Spleen (tissue), 11 donors: Measurements from ENCODE around the gene ORC6. TPM values are rescaled to one million over a fixed set of nuclear protein-coding genes. Genes with fewer than 3 reads are reported as not detected.

Experiments used
- DNase-seq: peaks from one replicate; pipeline ENCODE4 v3.0.0-alpha.2; 2020
- H3K27ac ChIP-seq, 8 donors: fragments of 200-600 bp; sonication (generic) in 7 of 8; 1 replicate in 4 of 8; 2 replicates in 4 of 8; pipeline versions ENCODE4 v1.5.0 to v1.8.0; 2016 to 2021; ENCODE audit warnings: inconsistent platforms in 4 of 8, mild to moderate bottlenecking in 4 of 8, moderate library complexity in 1 of 8
- H3K27me3 ChIP-seq, 7 donors: fragments of 200-600 bp; sonication (generic) in 6 of 7; replicated peaks in 1 of 7; 1 replicate in 4 of 7; 2 replicates in 3 of 7; pipeline versions ENCODE4 v1.5.0 to v1.8.0; 2016 to 2021; ENCODE audit warnings: inconsistent platforms in 3 of 7, mild to moderate bottlenecking in 1 of 7
- H3K36me3 ChIP-seq, 6 donors: fragments of 200-600 bp; sonication (generic) in 5 of 6; 1 replicate in 4 of 6; 2 replicates in 2 of 6; pipeline versions ENCODE4 v1.5.0 to v1.8.0; 2016 to 2021; ENCODE audit warnings: inconsistent platforms in 2 of 6
- H3K4me1 ChIP-seq, 6 donors: fragments of 200-600 bp; sonication (generic) in 5 of 6; 1 replicate in 3 of 6; 2 replicates in 3 of 6; pipeline versions ENCODE4 v1.5.0 to v1.8.0; 2016 to 2021; ENCODE audit warnings: inconsistent platforms in 3 of 6
- H3K4me3 ChIP-seq, 8 donors: fragments of 200-600 bp; sonication (generic) in 7 of 8; 1 replicate in 4 of 8; 2 replicates in 4 of 8; pipeline versions ENCODE4 v1.5.0 to v1.8.0; 2016 to 2021; ENCODE audit warnings: inconsistent platforms in 4 of 8, mild to moderate bottlenecking in 4 of 8, moderate library complexity in 2 of 8
- H3K9me3 ChIP-seq, 8 donors: fragments of 200-600 bp; sonication (generic) in 7 of 8; 1 replicate in 4 of 8; 2 replicates in 4 of 8; pipeline versions ENCODE4 v1.5.0 to v1.8.0; 2016 to 2021; ENCODE audit warnings: inconsistent platforms in 4 of 8
- CTCF ChIP-seq, 11 experiments: fragments of 200-600 bp in 7 of 11; fragments of 450-650 bp in 4 of 11; sonication (generic) in 4 of 11; IDR thresholded peaks in 8 of 11; conservative IDR thresholded peaks in 3 of 11; 1 replicate in 7 of 11; 2 replicates in 4 of 11; pipeline versions ENCODE4 v1.4.0 to v1.8.0; 2016 to 2021; ENCODE audit warnings: antibody characterized with exemption in 11 of 11, inconsistent platforms in 4 of 11, mild to moderate bottlenecking in 1 of 11
- POLR2A ChIP-seq, 3 donors: fragments of 450-650 bp; IDR thresholded peaks; one replicate each; pipeline ENCODE4 v1.5.1; 2017; ENCODE audit warnings: antibody characterized with exemption in 3 of 3, mild to moderate bottlenecking in 1 of 3
- POLR2AphosphoS5 ChIP-seq, 3 donors: sonication (generic); formaldehyde crosslinking; IDR thresholded peaks; one replicate each; pipeline ENCODE4 v1.5.1; 2017; ENCODE audit warnings: antibody characterized with exemption in 3 of 3
- WGBS, 5 donors: extraction: QIAGEN DNeasy Blood & Tissue Kit in 3 of 5; methylation state at CpG; one replicate each; pipeline versions ENCODE4 v1.1.5 to v1.1.7; 2013 to 2018; 5-methylcytosine and 5-hydroxymethylcytosine counted together
- intact Hi-C: fragments of 100-400 bp; cut with DNase I; formaldehyde crosslinking; loops from one replicate; pipeline ENCODE4 v1.15.0; 2023; ENCODE audit warnings: low total_unique reads
- polyA plus RNA-seq, 3 donors: library from polyadenylated mRNA; stranded (reverse); fragments of 200-250 nt; gene quantifications; one replicate each; pipeline ENCODE4 v1.2.1, GENCODE V29; 2013
- total RNA-seq, 7 donors: library from RNA; depleted of rRNA in 3 of 7; stranded (reverse); fragments of >200 nt in 3 of 7; fragmentation: NEBNext Ultra II Directional in 4 of 7; extraction: Animal tissue kit (Norgen Biotek cat#: 25700) in 4 of 7; gene quantifications; one replicate each; pipeline versions ENCODE4 v1.1.0 to v1.2.1, GENCODE V29; 2016 to 2021
- donor health status: healthy with polysubstance abuse.
- donor health status: DM: no; HTN: no; CAD: no; lungs with moderate emphysema.
- donor health status: DM: no; HTN: no; CAD: no.
- donor health status: Bipolar disorder and iron deficiency.
- donor health status: healthy.
- donor health status: DM: no; HTN: no; CAD: no.
- donor health status: DM: yes; HTN: yes; CAD: no.

ORC6 gene
- total and polyA plus RNA-seq, 10 donors, result 3.1 to 11.4 (median 7.3) TPM

GRCh38 chr16:46714797-46715591, 25.5 kb downstream of the ORC6 start:
- WGBS, 5 donors, result 89 to 94% (median 91%) methylated on average over 7 of the region's 7 CpGs
- Histone ChIP-seq H3K4me3 (no peak overlapping the region), H3K9me3 (no peaks in the 10 kb centered on the region), H3K27ac (no peak overlapping the region), H3K36me3 (no peaks in the 10 kb centered on the region), H3K4me1 (peaks cover 0 to 31% (median 14%) of the 10 kb centered on the region in 6 donors), H3K27me3 (no peaks in the 10 kb centered on the region)
- intact Hi-C loops, result no loop called here
- DNase-seq, result no peak
- no peak for TF ChIP-seq POLR2A (IDR thresholded peaks at IDR 0.05)
- no peak for TF ChIP-seq POLR2AphosphoS5 (IDR thresholded peaks at IDR 0.05)
- no peak for TF ChIP-seq CTCF (IDR thresholded peaks at IDR 0.05 in 8 of 11, conservative IDR thresholded peaks at IDR 0.05 in 3 of 11)

DNA sequence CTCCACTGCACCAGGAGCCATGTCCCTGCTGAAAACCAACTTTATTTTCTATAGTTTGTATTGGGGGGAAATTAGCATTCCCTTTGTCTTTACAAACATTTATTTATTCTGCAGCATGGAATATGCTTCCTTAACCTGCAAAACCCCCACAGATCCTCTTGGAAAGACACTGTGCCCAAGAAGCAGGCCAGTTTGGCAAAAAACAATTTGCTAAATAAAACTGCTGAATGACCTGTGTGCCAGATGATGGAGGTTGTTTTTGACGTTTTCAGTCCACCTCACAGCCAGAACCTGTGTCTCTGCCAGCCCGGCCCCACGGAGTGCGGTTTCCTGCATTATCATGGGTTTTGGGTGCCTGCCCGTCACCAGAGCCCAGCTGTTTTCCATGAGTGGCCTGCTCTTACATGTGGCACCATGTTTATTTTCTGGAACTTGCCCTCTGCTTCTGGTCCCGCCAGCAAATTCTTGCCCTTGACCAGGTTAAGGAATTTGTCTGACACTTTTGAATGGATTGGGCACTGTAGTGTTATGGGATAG, 26.4 kb downstream of the ORC6 start:
- 39 to 58% (median 50%) methylated on average over 5 to 6 of the region's 6 CpGs for WGBS, 5 donors
- H3K27ac ChIP-seq, result no peak overlapping the region

GRCh38 chr16:46717692-46718091, 28.2 kb downstream of the ORC6 start:
- Histone ChIP-seq H3K27me3 (no peaks in the 10 kb centered on the region), H3K27ac (no peak overlapping the region), H3K9me3 (no peaks in the 10 kb centered on the region), H3K36me3 (no peaks in the 10 kb centered on the region), H3K4me3 (no peak overlapping the region), H3K4me1 (peaks cover 0 to 10% (median 7%) of the 10 kb centered on the region in 6 donors)
- TF ChIP-seq POLR2A (IDR thresholded peaks at IDR 0.05), result no peak
- TF ChIP-seq POLR2AphosphoS5 (IDR thresholded peaks at IDR 0.05), result no peak
- no peak for TF ChIP-seq CTCF (IDR thresholded peaks at IDR 0.05 in 8 of 11, conservative IDR thresholded peaks at IDR 0.05 in 3 of 11)
- DNase-seq, result no peak
- intact Hi-C loops, result no loop called here
- WGBS, 5 donors, result 78 to 90% (median 86%) methylated on average over 2 of the region's 2 CpGs

More for the DNA sequence above, 26.4 kb downstream of the ORC6 start:
- TF ChIP-seq CTCF (IDR thresholded peaks at IDR 0.05 in 8 of 11, conservative IDR thresholded peaks at IDR 0.05 in 3 of 11) (no peak), POLR2A (IDR thresholded peaks at IDR 0.05) (no peak)
- intact Hi-C loops, result no loop called here
- Histone ChIP-seq H3K36me3 (no peaks in the 10 kb centered on the region), H3K9me3 (no peaks in the 10 kb centered on the region), H3K27me3 (no peaks in the 10 kb centered on the region), H3K4me3 (no peak overlapping the region), H3K4me1 (peaks cover 0 to 28% (median 14%) of the 10 kb centered on the region in 6 donors)
- DNase-seq, result no peak

GRCh38 chr16:46718214-46718613, 28.8 kb downstream of the ORC6 start:
- TF ChIP-seq POLR2A (IDR thresholded peaks at IDR 0.05) (no peak), CTCF (IDR thresholded peaks at IDR 0.05 in 8 of 11, conservative IDR thresholded peaks at IDR 0.05 in 3 of 11) (no peak), POLR2AphosphoS5 (IDR thresholded peaks at IDR 0.05) (no peak)
- no peak for DNase-seq
- no peaks in the 10 kb centered on the region for H3K36me3 ChIP-seq
- H3K4me1 ChIP-seq, result peaks cover 0 to 5% (median 3%) of the 10 kb centered on the region in 6 donors
- H3K27me3 ChIP-seq, result no peaks in the 10 kb centered on the region
- H3K9me3 ChIP-seq, result peaks cover 0 to 2% (median 0%) of the 10 kb centered on the region in 8 donors
- intact Hi-C loops, result no loop called here
- no peak overlapping the region for H3K4me3 ChIP-seq
- H3K27ac ChIP-seq, result no peak overlapping the region
- 83 to 91% (median 86%) methylated on average over 8 of the region's 8 CpGs for WGBS, 5 donors
